CD8-positive, alpha-beta memory T cell (primary cell): ENCODE measurements around the gene DNAH1. TPM values are rescaled to one million over a fixed set of nuclear protein-coding genes. Genes with fewer than 3 reads are reported as not detected.

Source experiments
- CTCF ChIA-PET: fragments of 350-600 bp; sonication (Branson Sonifier 250); formaldehyde crosslinking; loops from one replicate; lab custom pipeline; 2021; ENCODE audit warnings: antibody characterized with exemption; lab: Charles Lee
- POLR2A ChIA-PET: fragments of 350-600 bp; sonication (Branson Sonifier 250); formaldehyde crosslinking; loops from one replicate; lab custom pipeline; 2021; ENCODE audit warnings: antibody characterized with exemption; lab: Charles Lee
- DNase-seq, 5 donors: peaks; one replicate each; pipeline versions ENCODE4 v3.0.0 to v3.0.0-alpha.2; 2020 to 2022; ENCODE audit warnings: mixed read lengths in 1 of 5
- H3K27ac ChIP-seq: one replicate; pipeline ENCODE4 v1.7.0; 2013; ENCODE audit warnings: low read depth, mild to moderate bottlenecking, low read length, moderate library complexity
- H3K27me3 ChIP-seq: 2 replicates; pipeline ENCODE4 v1.7.0; 2013; ENCODE audit warnings: low read length, mild to moderate bottlenecking; ENCODE audit not compliant: insufficient read depth, poor library complexity, severe bottlenecking
- H3K36me3 ChIP-seq: 2 replicates; pipeline ENCODE4 v1.7.0; 2013; ENCODE audit warnings: mild to moderate bottlenecking, low read length, moderate library complexity; ENCODE audit not compliant: insufficient read depth
- H3K4me1 ChIP-seq: 2 replicates; pipeline ENCODE4 v1.7.0; 2013; ENCODE audit warnings: mild to moderate bottlenecking, low read length, moderate library complexity; ENCODE audit not compliant: insufficient read depth
- H3K4me3 ChIP-seq: 2 replicates; pipeline ENCODE4 v1.7.0; 2013; ENCODE audit warnings: mild to moderate bottlenecking, low read length
- H3K9me3 ChIP-seq: 2 replicates; pipeline ENCODE4 v1.7.0; 2013; ENCODE audit warnings: mild to moderate bottlenecking, low read length
- H3K27ac Mint-ChIP-seq, 8 donors: one replicate each; pipeline ENCODE4 v1.8.0; 2020 to 2021; ENCODE audit warnings: mixed read lengths in 8 of 8, mild to moderate bottlenecking in 6 of 8, inconsistent platforms in 3 of 8, moderate library complexity in 3 of 8
- H3K27me3 Mint-ChIP-seq, 2 donors: one replicate each; pipeline ENCODE4 v1.8.0; 2020 to 2021; ENCODE audit warnings: mixed read lengths in 2 of 2, mild to moderate bottlenecking in 1 of 2, moderate library complexity in 1 of 2
- H3K36me3 Mint-ChIP-seq, 3 donors: one replicate each; pipeline ENCODE4 v1.8.0; 2020 to 2021; ENCODE audit warnings: mixed read lengths in 3 of 3, inconsistent platforms in 1 of 3, mild to moderate bottlenecking in 1 of 3
- H3K4me1 Mint-ChIP-seq, 3 donors: one replicate each; pipeline ENCODE4 v1.8.0; 2020 to 2021; ENCODE audit warnings: mixed read lengths in 3 of 3, inconsistent platforms in 1 of 3, mild to moderate bottlenecking in 1 of 3
- H3K4me3 Mint-ChIP-seq, 7 donors: one replicate each; pipeline ENCODE4 v1.8.0; 2020 to 2021; ENCODE audit warnings: mixed read lengths in 7 of 7, mild to moderate bottlenecking in 6 of 7, moderate library complexity in 4 of 7, inconsistent platforms in 2 of 7
- H3K9me3 Mint-ChIP-seq, 5 donors: one replicate each; pipeline ENCODE4 v1.8.0; 2020 to 2022; ENCODE audit warnings: mixed read lengths in 5 of 5, mild to moderate bottlenecking in 3 of 5, moderate library complexity in 2 of 5, inconsistent platforms in 1 of 5
- polyA plus RNA-seq: library from polyadenylated mRNA; unstranded; fragments of 300-500 nt; fragmentation: Illumina TruSeq; gene quantifications from one replicate; pipeline ENCODE4 v1.2.3, GENCODE V29; 2021
- total RNA-seq, 2 experiments: library from RNA; stranded (reverse); gene quantifications; one replicate each; pipeline ENCODE4 v1.2.3, GENCODE V29; 2021

Gene DNAH1
- total and polyA plus RNA-seq, 3 experiments from 2014 or later = 1.0 to 7.0 (median 7.0) TPM

DNA sequence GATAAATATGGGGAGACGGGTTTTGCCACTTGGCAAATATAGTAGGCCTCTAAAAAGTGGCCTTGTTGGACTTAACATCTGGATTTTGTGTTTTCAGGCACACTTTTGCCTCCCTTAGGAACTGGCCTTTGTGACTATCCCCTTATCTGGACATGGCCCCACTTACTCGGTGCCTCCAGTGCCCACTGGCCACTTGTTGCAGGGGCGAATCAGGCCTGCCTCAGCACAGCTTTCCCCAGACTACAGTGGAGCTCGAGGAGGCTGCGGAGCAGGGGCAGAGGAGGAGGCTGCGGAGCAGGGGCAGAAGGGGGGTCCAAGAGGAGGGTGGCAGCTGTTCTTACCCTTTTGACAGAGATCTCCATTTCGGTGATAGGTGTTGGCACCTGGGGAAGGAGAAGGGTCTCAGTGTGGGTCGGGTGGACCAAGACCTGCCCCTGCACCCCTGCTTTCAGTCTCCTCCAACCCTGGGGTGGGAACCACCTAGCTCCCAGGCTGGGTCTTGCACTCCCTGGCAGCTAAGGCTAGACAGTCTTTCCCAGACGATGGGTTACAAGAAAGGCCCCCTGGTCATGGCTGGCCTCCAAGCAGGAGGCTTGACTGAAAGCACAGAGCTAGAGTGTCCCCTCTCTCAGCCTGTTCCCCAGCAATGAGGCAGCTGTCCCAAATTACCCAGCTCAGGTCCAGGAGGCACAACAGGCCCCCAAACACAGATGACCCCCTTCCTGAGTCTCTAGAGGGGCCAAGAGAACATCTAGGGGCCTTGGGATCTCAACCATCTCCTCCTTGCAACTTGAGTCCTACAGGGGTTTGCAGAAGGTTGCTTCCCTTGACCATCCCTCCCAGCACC is 122.7 kb downstream of the DNAH1 start:
- Mint-ChIP-seq H3K27me3 (peaks cover 0 to 1% of the 10 kb centered on the region in 2 donors), H3K4me1 (peaks cover 0 to 2% (median 0%) of the 10 kb centered on the region in 3 donors), H3K36me3 (no peaks in the 10 kb centered on the region), H3K27ac (peak overlapping the region in 1 of 8 donors; percentile 43), H3K4me3 (no peak overlapping the region), H3K9me3 (no peaks in the 10 kb centered on the region)
- DNase-seq = no peak
- Histone ChIP-seq H3K9me3 (no peaks in the 10 kb centered on the region), H3K36me3 (no peaks in the 10 kb centered on the region), H3K27me3 (no peaks in the 10 kb centered on the region), H3K4me1 (no peaks in the 10 kb centered on the region), H3K27ac (no peak overlapping the region), H3K4me3 (no peak overlapping the region)
- POLR2A ChIA-PET = no interaction called here
- CTCF ChIA-PET = no interaction called here

- H3K27me3 Mint-ChIP-seq = peaks cover 0 to 1% of the 10 kb centered on the region in 2 donors
- no peak for DNase-seq
- H3K36me3 Mint-ChIP-seq = no peaks in the 10 kb centered on the region
These were observed 123.5 kb downstream of the DNAH1 start for GRCh38 chr3:52439426-52440248.

DNA sequence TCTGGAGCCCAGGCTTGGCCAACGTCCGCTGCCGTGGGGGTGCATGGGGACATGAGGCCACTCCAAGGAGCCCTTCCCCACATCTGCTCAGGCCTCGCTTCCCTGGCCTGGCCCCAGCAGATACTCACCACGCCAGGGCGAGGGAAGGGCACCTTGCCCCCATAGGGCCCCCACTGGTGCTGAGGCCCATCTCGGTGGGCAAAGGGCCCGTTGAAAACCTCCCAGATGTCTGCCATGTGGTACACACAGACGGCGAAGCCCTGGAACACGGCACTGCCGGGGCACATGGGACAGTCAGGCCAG is 124.1 kb downstream of the DNAH1 start:
- Mint-ChIP-seq H3K27ac (no peak overlapping the region), H3K9me3 (no peaks in the 10 kb centered on the region), H3K27me3 (peaks cover 0 to 1% of the 10 kb centered on the region in 2 donors), H3K4me3 (no peak overlapping the region), H3K4me1 (peaks cover 2 to 3% (median 3%) of the 10 kb centered on the region in 3 donors), H3K36me3 (no peaks in the 10 kb centered on the region)
- ChIA-PET CTCF (no interaction called here), POLR2A (no interaction called here)
- peaks cover 5% of the 10 kb centered on the region for H3K4me1 ChIP-seq
- no peak overlapping the region for H3K4me3 ChIP-seq
- H3K36me3 ChIP-seq = no peaks in the 10 kb centered on the region
- no peaks in the 10 kb centered on the region for H3K9me3 ChIP-seq
- H3K27ac ChIP-seq = no peak overlapping the region
- no peaks in the 10 kb centered on the region for H3K27me3 ChIP-seq
- no peak for DNase-seq

More at GRCh38 chr3:52439426-52440248, 123.5 kb downstream of the DNAH1 start:
- no peak overlapping the region for H3K4me3 Mint-ChIP-seq
- H3K36me3 ChIP-seq = no peaks in the 10 kb centered on the region
- H3K4me1 Mint-ChIP-seq = no peaks in the 10 kb centered on the region
- no peak overlapping the region for H3K27ac Mint-ChIP-seq
- H3K27me3 ChIP-seq = no peaks in the 10 kb centered on the region
- ChIA-PET POLR2A (no interaction called here), CTCF (no interaction called here)
- H3K4me3 ChIP-seq = no peak overlapping the region
- H3K9me3 Mint-ChIP-seq = no peaks in the 10 kb centered on the region
- no peak overlapping the region for H3K27ac ChIP-seq
- no peaks in the 10 kb centered on the region for H3K9me3 ChIP-seq
- peaks cover 3% of the 10 kb centered on the region for H3K4me1 ChIP-seq

DNA sequence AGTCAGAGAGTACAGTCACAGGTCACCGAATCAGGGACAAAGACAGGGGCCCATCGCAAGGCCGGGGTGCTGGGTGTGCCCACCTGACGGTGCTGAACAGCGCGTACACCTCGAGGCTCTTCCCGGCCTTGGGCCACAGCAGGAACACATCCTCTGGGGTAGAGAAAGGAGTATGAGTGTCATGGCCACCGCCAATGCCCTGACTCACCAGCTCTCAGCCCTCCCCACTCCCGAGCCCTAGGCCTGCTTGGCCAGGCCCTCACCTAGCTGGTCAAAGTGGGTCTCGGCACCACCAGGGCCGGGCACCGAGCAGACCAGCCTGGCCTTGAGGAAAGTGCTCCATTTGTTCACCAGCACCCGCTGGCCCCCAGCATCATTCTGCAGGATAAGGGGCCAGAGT is 124.6 kb downstream of the DNAH1 start:
- H3K27me3 Mint-ChIP-seq = peaks cover 0 to 1% of the 10 kb centered on the region in 2 donors
- no peaks in the 10 kb centered on the region for H3K27me3 ChIP-seq
- H3K4me1 ChIP-seq = peaks cover 5% of the 10 kb centered on the region
- H3K9me3 ChIP-seq = no peaks in the 10 kb centered on the region
- CTCF ChIA-PET = no interaction called here
- H3K27ac Mint-ChIP-seq = no peak overlapping the region
- H3K4me3 ChIP-seq = no peak overlapping the region
- H3K4me3 Mint-ChIP-seq = no peak overlapping the region
- no peaks in the 10 kb centered on the region for H3K36me3 ChIP-seq
- no peak for DNase-seq
- POLR2A ChIA-PET = no interaction called here
- H3K4me1 Mint-ChIP-seq = peaks cover 2 to 5% (median 3%) of the 10 kb centered on the region in 3 donors
- no peak overlapping the region for H3K27ac ChIP-seq
- H3K36me3 Mint-ChIP-seq = no peaks in the 10 kb centered on the region
- no peaks in the 10 kb centered on the region for H3K9me3 Mint-ChIP-seq

- H3K9me3 Mint-ChIP-seq = no peaks in the 10 kb centered on the region
- Histone ChIP-seq H3K4me1 (peaks cover 5% of the 10 kb centered on the region), H3K36me3 (no peaks in the 10 kb centered on the region), H3K9me3 (no peaks in the 10 kb centered on the region), H3K4me3 (no peak overlapping the region), H3K27me3 (no peaks in the 10 kb centered on the region), H3K27ac (no peak overlapping the region)
- H3K27ac Mint-ChIP-seq = no peak overlapping the region
- no peak for DNase-seq
- no peaks in the 10 kb centered on the region for H3K36me3 Mint-ChIP-seq
- ChIA-PET CTCF (no interaction called here), POLR2A (no interaction called here)
- H3K27me3 Mint-ChIP-seq = peaks cover 0 to 1% of the 10 kb centered on the region in 2 donors
- no peak overlapping the region for H3K4me3 Mint-ChIP-seq
- H3K4me1 Mint-ChIP-seq = peaks cover 2 to 5% (median 3%) of the 10 kb centered on the region in 3 donors
These were observed 125.1 kb downstream of the DNAH1 start for GRCh38 chr3:52441091-52441771.

DNA sequence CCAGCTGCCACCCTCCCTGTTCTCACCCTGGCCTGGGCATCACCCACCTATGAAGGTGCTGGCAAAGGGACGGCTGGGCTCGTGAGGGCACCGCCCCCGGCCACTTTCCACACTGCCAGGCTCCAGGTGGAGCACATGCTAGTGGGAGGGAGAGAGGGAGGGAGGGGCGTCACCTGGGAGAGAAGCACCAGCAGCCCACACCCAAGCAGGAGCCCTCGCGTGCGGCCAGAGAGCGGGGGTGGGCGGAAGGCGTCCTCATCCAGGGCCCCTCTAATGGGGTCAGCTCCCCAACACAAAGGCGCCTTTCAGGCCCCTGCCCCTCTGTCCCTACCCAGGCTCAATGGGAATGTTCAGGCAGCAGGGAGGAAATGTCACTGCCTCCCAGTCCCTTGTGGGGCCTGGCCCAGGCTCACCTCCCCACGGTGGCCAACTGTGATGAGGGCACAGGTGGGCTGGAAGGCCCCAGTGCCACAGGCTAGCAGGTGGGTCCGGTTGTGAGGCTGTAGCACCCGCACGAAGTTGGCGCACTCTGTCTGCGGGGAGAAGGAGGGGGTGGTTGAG is 125.7 kb downstream of the DNAH1 start:
- H3K27me3 Mint-ChIP-seq = peaks cover 0 to 1% of the 10 kb centered on the region in 2 donors
- Histone ChIP-seq H3K4me3 (no peak overlapping the region), H3K4me1 (peaks cover 8% of the 10 kb centered on the region), H3K27ac (no peak overlapping the region), H3K36me3 (no peaks in the 10 kb centered on the region), H3K27me3 (no peaks in the 10 kb centered on the region), H3K9me3 (no peaks in the 10 kb centered on the region)
- peaks cover 3 to 6% (median 5%) of the 10 kb centered on the region in 3 donors for H3K4me1 Mint-ChIP-seq
- CTCF ChIA-PET = interaction anchor here (0.7 kb wide), 1 partner anchor 30 kb away, joined by 4 read pairs; no protein-coding TSS in a partner anchor
- no peak overlapping the region for H3K4me3 Mint-ChIP-seq
- POLR2A ChIA-PET = no interaction called here
- no peak overlapping the region for H3K27ac Mint-ChIP-seq
- no peaks in the 10 kb centered on the region for H3K9me3 Mint-ChIP-seq
- no peaks in the 10 kb centered on the region for H3K36me3 Mint-ChIP-seq
- no peak for DNase-seq

GRCh38 chr3:52442409-52443267 is 126.5 kb downstream of the DNAH1 start:
- Mint-ChIP-seq H3K27me3 (peaks cover 0 to 1% of the 10 kb centered on the region in 2 donors), H3K4me1 (peaks cover 7 to 10% (median 9%) of the 10 kb centered on the region in 3 donors), H3K36me3 (no peaks in the 10 kb centered on the region), H3K9me3 (no peaks in the 10 kb centered on the region), H3K27ac (peak overlapping the region in 1 of 8 donors; percentile 77), H3K4me3 (no peak overlapping the region)
- no peak for DNase-seq
- no peak overlapping the region for H3K4me3 ChIP-seq
- no peaks in the 10 kb centered on the region for H3K9me3 ChIP-seq
- peaks cover 12% of the 10 kb centered on the region for H3K4me1 ChIP-seq
- H3K36me3 ChIP-seq = no peaks in the 10 kb centered on the region
- POLR2A ChIA-PET = no interaction called here
- no peaks in the 10 kb centered on the region for H3K27me3 ChIP-seq
- no peak overlapping the region for H3K27ac ChIP-seq
- CTCF ChIA-PET = interaction anchor here (0.7 kb wide), 1 partner anchor 30 kb away, joined by 4 read pairs; no protein-coding TSS in a partner anchor
